Hepatocyte (in vitro differentiated cells): ENCODE measurements around the gene LGR4. TPM values are rescaled to one million over a fixed set of nuclear protein-coding genes. Genes with fewer than 3 reads are reported as not detected.
A peak's percentile ranks its signal among the peaks of the same experiment; 100 is the strongest.

Experiments
- DNase-seq: peaks from one replicate; pipeline ENCODE4 v3.0.0-alpha.2; 2016; ENCODE audit warnings: low spot score
- H2AFZ ChIP-seq: fragments of 200-600 bp; sonication (generic); 2 replicates; pipeline ENCODE4 v1.6.0; 2016; ENCODE audit warnings: antibody characterized with exemption, mild to moderate bottlenecking
- H3K27ac ChIP-seq: fragments of 200-600 bp; sonication (generic); 2 replicates; pipeline ENCODE4 v1.5.1; 2016; ENCODE audit warnings: mild to moderate bottlenecking
- H3K27me3 ChIP-seq: fragments of 200-600 bp; sonication (generic); 2 replicates; pipeline ENCODE4 v1.6.1; 2016
- H3K36me3 ChIP-seq: fragments of 200-600 bp; sonication (generic); replicated peaks from 2 replicates; pipeline ENCODE4 v1.5.1; 2016; ENCODE audit warnings: low read depth; ENCODE audit not compliant: insufficient read depth
- H3K4me1 ChIP-seq: fragments of 200-600 bp; sonication (generic); 2 replicates; pipeline ENCODE4 v1.5.1; 2016; ENCODE audit warnings: mild to moderate bottlenecking, moderate library complexity; ENCODE audit not compliant: insufficient read depth
- H3K4me2 ChIP-seq: fragments of 200-600 bp; sonication (generic); 2 replicates; pipeline ENCODE4 v1.6.0; 2016
- H3K4me3 ChIP-seq: fragments of 200-600 bp; sonication (generic); 2 replicates; pipeline ENCODE4 v1.5.1; 2016; ENCODE audit warnings: mild to moderate bottlenecking
- H3K79me2 ChIP-seq: fragments of 200-600 bp; sonication (generic); 2 replicates; pipeline ENCODE4 v1.6.0; 2017; ENCODE audit warnings: mild to moderate bottlenecking
- H3K9me2 ChIP-seq: fragments of 200-600 bp; sonication (generic); replicated peaks from 2 replicates; pipeline ENCODE4 v1.6.0; 2017; ENCODE audit warnings: mild to moderate bottlenecking; ENCODE audit not compliant: insufficient read depth
- H3K9me3 ChIP-seq: fragments of 200-600 bp; sonication (generic); 2 replicates; pipeline ENCODE4 v1.5.1; 2016; ENCODE audit warnings: low read depth, mild to moderate bottlenecking
- H4K20me1 ChIP-seq: fragments of 200-600 bp; sonication (generic); 2 replicates; pipeline ENCODE4 v1.6.0; 2016; ENCODE audit warnings: mild to moderate bottlenecking; ENCODE audit not compliant: insufficient read depth, poor library complexity, severe bottlenecking
- CTCF ChIP-seq: fragments of 200-600 bp; sonication (generic); IDR thresholded peaks from 2 replicates; pipeline ENCODE4 v1.5.1; 2016; ENCODE audit warnings: antibody characterized with exemption, mild to moderate bottlenecking; ENCODE audit not compliant: poor library complexity
- EZH2 ChIP-seq: fragments of 200-600 bp; sonication (generic); IDR thresholded peaks from 2 replicates; pipeline ENCODE4 v1.6.1; 2016; ENCODE audit warnings: antibody characterized with exemption, mild to moderate bottlenecking, borderline replicate concordance
- EZH2phosphoT487 ChIP-seq: fragments of 200-600 bp; sonication (generic); IDR thresholded peaks from one replicate; pipeline ENCODE4 v1.6.1; 2018; ENCODE audit warnings: antibody characterized with exemption, mild to moderate bottlenecking, low read depth, moderate library complexity; ENCODE audit not compliant: unreplicated experiment, severe bottlenecking
- WGBS: methylation state at CpG from one replicate; pipeline ENCODE4 v1.1.6; 2016; ENCODE audit warnings: low lambda C conversion rate; ENCODE audit errors: missing lambda C conversion rate; 5-methylcytosine and 5-hydroxymethylcytosine counted together
- polyA plus RNA-seq: library from polyadenylated mRNA; unstranded; fragments of >200 nt; fragmentation: Nextera tagmentation; extraction: Ambion mirVana; gene quantifications from 2 replicates; pipeline ENCODE4 v1.2.1, GENCODE V29; 2016
- total RNA-seq: library from RNA; depleted of rRNA; stranded (reverse); fragments of >200 nt; gene quantifications from 2 replicates; pipeline ENCODE4 v1.2.3, GENCODE V29; 2014

The LGR4 gene
- total and polyA plus RNA-seq, 2 experiments from 2014 or later: 27.2 to 115 TPM

DNA sequence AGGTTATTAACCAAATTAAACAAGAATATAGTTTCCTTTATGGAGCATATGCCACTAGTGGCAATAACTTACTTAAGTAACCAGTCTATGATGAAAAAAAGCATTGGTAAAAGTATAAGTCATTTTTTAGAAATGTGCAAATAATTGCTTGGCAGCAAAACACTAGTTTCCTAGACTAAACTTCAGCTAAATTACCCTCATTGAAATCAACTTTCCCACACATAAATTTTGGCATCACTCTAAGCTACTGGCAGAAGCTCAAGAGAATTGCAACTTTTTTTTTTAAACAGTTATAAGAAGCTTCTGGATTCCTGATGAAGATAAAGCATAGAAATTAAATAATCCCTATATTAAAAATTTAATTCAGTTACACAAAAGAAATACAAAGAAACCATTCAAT lies 122.1 kb downstream of the LGR4 start:
- peaks cover 5% of the 10 kb centered on the region for H3K79me2 ChIP-seq

GRCh38 chr11:27349919-27350318 lies 122.7 kb downstream of the LGR4 start:
- H3K4me2 ChIP-seq: peak overlapping the region; percentile 32
- H3K4me1 ChIP-seq: peaks cover 28% of the 10 kb centered on the region
- H2AFZ ChIP-seq: no peak overlapping the region
- DNase-seq: no peak
- peak overlapping the region; percentile 36 for H3K27ac ChIP-seq
- H4K20me1 ChIP-seq: no peaks in the 10 kb centered on the region
- H3K27me3 ChIP-seq: no peaks in the 10 kb centered on the region
- peaks cover 5% of the 10 kb centered on the region for H3K79me2 ChIP-seq
- H3K9me3 ChIP-seq: no peaks in the 10 kb centered on the region
- TF ChIP-seq EZH2 (no peak), EZH2phosphoT487 (no peak), CTCF (no peak)
- H3K4me3 ChIP-seq: no peak overlapping the region
- no peaks in the 10 kb centered on the region for H3K9me2 ChIP-seq
- WGBS: 61% methylated on average over 2 of the region's 2 CpGs
- H3K36me3 ChIP-seq: no peaks in the 10 kb centered on the region

More for the DNA sequence above, 122.1 kb downstream of the LGR4 start:
- Histone ChIP-seq H4K20me1 (no peaks in the 10 kb centered on the region), H2AFZ (no peak overlapping the region), H3K36me3 (no peaks in the 10 kb centered on the region), H3K9me3 (no peaks in the 10 kb centered on the region), H3K4me1 (peaks cover 28% of the 10 kb centered on the region), H3K27me3 (no peaks in the 10 kb centered on the region), H3K27ac (no peak overlapping the region), H3K4me3 (no peak overlapping the region), H3K9me2 (no peaks in the 10 kb centered on the region), H3K4me2 (no peak overlapping the region)
- DNase-seq: no peak
- TF ChIP-seq CTCF: no peak

DNA sequence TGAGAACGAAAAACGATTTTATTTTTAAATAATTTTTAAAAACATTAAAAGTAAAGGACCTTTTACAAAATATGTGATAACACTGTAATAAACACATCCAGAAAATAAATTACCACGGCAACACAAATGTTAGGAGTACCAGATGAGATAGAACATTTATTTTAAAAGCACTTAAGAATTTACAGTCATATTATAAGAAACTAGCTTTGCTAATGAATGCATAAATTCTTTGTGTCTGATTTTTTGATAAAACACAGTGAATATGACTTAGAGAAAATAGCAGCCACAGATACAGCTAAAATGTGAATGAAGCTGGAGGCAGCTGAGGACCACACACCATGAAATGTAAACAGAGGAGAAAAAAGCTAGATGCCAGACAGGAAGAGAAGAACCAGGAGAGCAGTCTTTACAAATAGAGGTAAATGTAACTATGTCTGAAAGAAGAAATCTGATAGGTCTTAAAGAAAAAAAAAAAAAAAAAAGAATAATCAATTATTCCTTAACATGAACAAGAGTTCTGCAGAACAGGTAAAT lies 124.2 kb downstream of the LGR4 start:
- H3K27ac ChIP-seq: no peak overlapping the region
- 18% methylated on average over 3 of the region's 3 CpGs for WGBS

More for the DNA sequence above, 124.2 kb downstream of the LGR4 start:
- H3K9me2 ChIP-seq: no peaks in the 10 kb centered on the region
- TF ChIP-seq CTCF (no peak), EZH2phosphoT487 (no peak), EZH2 (no peak)
- no peaks in the 10 kb centered on the region for H3K36me3 ChIP-seq
- peak overlapping the region; percentile 48 for H3K4me2 ChIP-seq
- peaks cover 21% of the 10 kb centered on the region for H3K4me1 ChIP-seq
- no peaks in the 10 kb centered on the region for H4K20me1 ChIP-seq
- no peak overlapping the region for H2AFZ ChIP-seq
- no peaks in the 10 kb centered on the region for H3K27me3 ChIP-seq
- no peak overlapping the region for H3K4me3 ChIP-seq
- DNase-seq: no peak
- H3K9me3 ChIP-seq: no peaks in the 10 kb centered on the region
- peaks cover 5% of the 10 kb centered on the region for H3K79me2 ChIP-seq
